Stimulated activated CD4-positive, alpha-beta T cell treated with anti-CD3 and anti-CD28 coated beads, Interleukin-2, amount 100 ng/mL, for 4 hours (primary cell): ENCODE results near the gene CTDSPL.

Experiments
- DNase-seq: peaks from one replicate; pipeline ENCODE4 v3.0.0-alpha.2; 2020; ENCODE audit warnings: low read depth

CTDSPL gene

DNA sequence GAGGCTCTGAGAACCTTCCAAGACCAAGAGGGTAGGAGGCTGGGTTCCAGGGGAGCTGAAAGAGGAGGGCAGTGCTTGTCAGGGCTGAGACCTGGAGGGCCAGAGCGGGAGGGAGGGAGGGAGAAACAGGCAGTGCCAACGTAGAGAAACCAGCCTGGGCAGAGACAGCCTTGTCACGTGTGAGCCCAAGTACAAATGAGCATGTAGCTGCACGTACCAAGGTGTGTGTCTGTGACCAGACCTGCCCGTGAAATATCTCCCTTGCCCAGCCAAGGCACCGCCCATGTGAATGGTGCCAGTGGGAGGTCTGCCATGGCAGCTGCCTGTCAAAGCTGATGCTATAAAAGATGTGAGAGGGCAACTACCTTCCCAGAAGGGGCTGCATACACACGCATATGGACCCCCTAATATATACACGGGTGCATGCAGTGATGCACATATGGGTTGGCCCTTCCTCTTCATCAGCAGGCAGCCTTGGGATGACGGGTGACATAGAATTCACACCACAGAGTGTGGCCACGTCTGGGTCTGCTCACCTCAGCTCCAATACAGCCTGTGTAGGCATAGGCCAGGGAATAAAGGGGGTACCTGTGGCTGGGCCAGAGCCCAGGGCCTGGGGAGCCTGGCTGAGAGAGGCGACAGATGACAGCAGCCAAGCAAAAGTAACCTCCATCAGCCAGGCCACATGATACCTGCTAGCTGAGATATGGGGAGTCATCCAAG, 7.8 kb upstream of the CTDSPL start:
- no peak for DNase-seq

- peak; percentile 58 for DNase-seq
These were observed 6.2 kb upstream of the CTDSPL start for GRCh38 chr3:37855363-37855970.

DNA sequence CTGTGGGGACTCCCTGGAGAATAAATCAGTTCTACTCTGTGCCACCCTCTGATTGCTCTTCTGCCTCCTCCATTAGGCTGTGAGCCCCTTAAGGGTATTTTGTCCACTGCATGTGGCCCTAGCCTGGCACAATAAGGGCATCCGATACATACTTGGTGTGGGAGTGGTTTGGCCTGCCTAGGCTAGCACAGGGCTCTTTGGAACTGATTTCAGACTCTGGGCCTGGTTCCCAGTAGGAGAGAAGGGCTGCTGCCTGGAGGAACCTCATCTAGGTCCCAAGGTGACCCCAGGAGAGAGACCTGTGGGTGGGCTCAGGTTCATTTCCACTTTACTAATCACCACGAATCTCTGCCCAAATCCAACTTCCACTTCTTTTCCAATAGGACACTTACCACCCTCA, 5.3 kb upstream of the CTDSPL start:
- DNase-seq: no peak

GRCh38 chr3:37858742-37859141, 2.9 kb upstream of the CTDSPL start:
- no peak for DNase-seq

DNA sequence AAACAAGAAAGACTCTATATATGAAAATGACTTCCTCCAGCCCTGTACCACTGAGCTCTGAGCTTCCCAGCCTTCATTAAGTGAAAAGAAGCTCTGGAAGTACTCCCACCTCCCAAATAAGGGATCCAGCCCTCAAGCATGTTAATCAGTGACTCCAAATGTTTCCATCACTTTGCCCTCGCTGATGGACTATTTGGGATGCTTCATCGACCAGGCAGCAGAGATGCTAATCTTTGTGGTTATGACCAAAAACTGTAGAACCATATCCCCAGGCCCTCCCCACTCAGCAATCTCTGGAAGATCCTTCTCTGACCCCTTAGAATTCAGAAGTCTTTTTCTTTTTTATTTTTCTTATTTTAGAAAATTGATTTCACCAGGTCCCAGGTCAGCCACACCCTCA, 2.3 kb upstream of the CTDSPL start:
- DNase-seq: no peak

DNA sequence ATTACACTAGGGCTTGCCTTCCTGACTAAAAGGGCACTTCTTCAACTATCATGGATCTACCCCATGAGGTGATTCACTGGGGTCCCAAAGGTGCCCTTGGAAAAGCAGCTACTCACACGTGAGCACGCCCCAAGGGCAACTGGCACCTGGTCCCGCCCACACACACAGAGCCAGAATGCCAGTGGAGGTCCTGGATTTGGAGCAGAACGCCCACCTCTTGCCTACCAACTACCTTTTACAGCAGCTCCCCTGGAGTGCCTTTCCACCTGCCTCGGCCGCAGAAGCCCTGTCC, 1.8 kb upstream of the CTDSPL start:
- no peak for DNase-seq

DNA sequence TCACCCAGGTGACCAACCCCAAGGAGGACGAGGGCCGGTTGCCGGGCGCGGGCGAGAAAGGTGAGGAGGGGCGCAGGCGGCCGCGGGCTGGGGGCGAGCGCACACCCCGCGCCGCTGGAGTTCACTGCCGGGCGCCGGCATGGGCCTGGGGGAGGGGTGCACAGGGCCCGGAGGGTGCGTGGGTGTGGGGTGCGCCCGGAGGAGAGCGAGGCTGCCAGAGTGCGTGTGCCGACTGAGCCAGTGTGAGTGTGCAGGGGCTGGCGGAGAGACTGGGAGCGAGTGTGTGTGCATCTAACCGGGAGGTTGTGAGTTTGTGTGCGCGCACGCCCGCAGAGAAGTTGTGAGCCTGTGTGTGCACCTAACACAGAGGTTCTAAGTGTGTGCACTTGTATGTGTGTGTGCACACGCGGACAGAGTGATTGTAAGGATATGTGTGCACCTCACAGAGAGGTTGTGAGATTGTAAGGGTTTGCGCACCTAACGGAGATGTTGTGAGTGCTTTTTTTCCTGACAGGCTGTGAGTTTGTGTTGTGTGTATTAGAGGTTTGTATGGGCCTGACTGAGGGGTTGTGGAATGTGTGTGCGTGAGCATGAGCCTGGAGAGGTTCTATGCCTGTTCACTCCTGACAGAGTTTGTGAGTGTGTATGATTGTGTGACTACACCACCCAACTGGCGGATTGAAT, 681 bp downstream of the CTDSPL start:
- DNase-seq: peak; percentile 57

DNA sequence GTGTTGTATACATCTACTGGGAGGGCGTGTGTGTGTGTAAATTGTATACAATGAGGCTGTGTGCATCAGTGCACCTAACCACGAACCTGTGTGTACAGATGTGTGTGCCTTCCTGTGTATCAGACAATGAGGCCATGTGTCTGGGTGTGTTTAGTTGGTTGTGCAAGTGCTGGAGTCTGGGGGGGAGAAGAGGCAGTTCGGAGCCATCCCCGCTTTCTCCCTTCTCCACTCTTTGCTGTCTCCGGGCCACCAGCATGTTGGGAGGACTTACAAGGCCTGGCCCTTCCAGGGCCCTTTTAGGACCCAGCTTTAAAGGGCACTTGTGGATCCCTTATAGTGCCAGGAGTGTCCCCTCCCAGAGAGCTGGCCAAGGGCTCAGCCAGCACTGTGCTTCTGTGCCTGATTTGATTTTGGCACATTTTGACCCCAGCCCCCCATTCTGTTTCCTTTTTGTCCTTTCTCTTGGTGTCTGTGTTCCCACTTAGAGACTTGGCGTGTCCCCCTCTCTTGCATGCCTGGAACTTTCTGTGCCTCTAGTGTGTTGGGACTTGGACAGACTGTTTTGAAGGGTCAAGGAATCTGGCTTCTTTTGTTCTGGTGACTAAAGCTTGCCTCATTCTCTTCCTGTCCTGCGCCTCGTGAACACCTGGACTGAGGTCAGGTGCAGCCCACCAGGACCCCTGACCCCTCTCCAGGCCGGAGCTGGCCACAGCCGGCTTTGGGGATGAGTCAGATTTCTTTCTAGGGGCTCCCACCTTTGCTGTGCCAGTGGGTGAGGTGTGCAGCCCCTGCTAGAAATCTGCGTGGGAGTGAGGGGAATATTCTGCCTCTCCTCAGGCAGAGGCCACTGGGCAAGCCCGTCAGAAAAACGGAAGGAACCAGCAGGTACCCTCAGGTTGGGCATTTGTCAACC, 1.5 kb downstream of the CTDSPL start:
- DNase-seq: no peak

DNA sequence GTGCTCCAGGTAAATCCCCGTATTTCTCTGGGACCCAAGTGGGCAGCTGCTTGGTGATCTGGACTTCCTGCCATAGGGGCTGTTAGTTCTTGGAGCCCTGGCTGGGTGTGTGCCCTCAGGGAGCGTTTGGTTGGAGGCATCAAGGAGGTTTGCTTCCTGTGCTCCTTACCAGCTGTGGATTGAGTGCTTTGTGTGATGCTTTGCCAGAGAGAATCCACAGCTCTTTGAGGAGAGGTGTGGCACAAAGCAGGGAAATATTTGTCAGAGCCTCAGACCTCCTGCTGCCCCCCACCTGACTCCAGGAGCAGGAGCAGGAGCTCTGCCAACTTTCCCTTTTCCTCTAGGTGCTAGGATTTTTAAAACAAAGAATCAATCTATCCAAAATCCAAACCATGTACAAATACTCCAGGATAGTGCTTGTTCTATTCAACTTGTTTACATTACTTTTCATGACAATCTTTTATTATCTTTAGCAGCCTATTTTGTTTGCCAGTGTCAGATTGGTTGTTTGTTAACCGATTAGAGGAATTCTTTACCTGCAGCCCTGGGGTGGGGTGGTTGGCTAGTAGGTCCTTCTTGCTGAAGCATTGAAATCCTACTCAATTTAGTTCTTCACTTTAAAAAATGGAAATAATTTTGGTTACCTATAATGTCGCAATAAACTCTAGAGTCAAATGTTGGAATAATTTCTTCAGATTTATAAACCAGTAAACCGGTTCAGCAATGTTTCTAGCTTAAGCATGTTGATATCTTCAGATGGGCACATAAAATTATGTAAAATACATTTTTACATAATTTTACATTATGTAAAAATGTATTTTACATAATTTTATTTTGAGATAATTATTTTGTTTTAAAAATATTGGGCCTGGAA, 2.5 kb downstream of the CTDSPL start:
- DNase-seq: no peak

DNA sequence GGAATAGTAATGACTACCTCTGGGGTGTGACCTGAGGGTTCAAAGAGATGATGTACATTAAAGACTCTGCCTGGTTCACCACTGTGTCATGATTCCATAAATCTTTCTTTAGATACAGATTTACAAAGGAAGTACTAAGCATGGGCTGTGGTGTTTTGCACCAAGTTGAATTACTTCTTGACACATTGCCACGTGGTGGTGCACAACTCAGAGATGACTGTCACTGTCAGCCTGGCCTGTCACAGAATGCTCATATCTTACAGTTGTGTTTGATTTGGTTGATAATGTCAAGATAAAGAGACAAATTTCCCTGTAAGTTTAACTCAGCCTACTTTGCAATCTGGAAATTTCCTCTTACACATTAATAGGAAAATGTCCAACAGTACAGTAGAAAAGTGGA, 3.2 kb downstream of the CTDSPL start:
- DNase-seq: no peak

DNA sequence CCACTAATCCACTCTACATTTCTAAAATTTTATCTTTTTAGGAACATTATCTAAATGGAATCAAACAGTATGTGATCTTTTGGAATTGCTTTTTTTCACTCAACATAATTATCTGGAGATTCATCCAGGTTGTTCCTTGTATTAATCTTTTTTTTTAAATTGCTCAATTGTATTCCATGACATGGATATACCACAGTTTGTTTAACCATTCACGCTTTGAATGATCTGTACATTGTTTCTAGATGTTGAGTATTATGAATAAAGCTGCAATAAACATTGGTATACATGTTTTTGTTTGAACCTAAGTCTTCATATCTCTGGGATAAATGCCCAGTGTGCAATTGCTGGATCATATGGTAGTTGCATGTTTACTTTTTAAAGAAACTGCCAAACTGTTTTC, 5.5 kb downstream of the CTDSPL start:
- DNase-seq: no peak

DNA sequence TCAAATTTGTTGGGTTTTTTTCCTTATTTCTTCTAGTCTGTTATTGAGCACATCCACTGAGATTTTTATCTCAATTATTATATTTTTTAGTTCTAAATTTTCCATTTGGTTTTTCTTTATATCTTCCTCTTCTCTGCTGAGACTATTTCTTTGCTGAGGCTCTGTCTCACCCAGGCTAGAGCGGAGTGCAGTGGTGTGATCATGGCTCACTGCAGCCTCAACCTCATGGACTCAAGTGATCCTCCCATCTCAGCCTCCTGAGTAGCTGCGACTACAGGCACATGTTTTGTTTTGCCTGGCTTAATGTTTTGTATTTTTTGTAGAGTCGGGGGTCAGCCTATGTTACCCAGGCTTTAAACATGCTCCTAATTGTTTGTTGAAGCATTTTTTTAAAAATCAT, 10.2 kb downstream of the CTDSPL start:
- DNase-seq: no peak

- no peak for DNase-seq
These were observed 10.9 kb downstream of the CTDSPL start for GRCh38 chr3:37872413-37873160.

GRCh38 chr3:37876279-37876678, 14.6 kb downstream of the CTDSPL start:
- DNase-seq: no peak

DNA sequence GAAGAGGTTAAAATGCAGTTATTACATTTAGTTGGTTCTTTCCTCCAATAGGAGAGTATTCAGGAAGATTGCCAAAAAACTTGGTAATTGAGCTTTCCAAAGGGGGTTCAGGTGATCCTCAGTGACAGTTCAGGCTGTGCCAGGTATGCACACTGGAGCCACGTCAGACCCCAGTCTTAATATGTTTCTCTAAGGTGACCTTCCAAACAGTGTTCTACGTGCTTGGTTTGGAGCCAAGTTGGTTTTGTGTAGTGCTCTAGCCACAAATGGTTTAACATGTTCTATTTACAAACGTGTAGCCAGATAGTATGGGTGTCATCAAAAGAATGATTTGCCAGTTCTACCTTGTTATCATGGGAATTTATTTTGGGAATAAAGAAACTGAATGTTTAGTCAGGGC, 21.0 kb downstream of the CTDSPL start:
- DNase-seq: no peak

DNA sequence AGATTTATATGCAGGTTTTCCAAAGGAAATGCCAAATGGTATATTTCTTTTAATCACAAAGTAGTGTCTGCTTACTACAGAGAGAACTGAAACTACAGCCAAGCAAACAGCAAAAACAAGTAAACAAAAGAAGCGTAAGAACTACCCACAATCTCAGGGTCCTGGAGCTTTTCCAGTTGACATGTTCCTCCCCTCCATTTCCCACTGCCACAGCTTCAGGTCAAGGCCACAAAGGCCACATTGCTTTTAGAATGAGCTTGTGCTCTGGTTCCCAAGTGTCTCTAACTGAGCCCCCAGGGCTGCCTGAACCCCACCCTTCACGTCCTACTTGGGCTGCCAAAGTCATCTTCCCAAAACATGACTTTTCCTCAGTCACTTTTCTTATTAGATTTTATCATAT, 24.1 kb downstream of the CTDSPL start:
- no peak for DNase-seq

DNA sequence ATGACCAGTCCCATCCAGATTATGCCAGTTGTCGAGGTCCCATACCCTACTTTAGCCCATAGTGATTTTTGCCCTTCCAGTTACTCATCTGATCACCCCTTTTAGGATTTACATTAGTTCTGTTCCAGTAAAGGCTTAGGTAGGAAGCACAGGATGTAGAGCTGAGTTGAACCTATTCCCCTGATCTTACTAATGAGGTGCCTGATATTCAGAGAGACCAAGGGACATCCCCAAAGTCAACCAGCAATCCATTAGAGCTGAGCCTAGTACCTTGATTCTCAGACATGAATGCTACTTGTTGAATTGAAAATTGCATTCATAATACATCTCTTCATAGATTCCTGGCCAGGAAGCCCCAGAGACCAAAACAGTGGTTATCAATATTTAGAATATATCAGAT, 24.7 kb downstream of the CTDSPL start:
- no peak for DNase-seq

DNA sequence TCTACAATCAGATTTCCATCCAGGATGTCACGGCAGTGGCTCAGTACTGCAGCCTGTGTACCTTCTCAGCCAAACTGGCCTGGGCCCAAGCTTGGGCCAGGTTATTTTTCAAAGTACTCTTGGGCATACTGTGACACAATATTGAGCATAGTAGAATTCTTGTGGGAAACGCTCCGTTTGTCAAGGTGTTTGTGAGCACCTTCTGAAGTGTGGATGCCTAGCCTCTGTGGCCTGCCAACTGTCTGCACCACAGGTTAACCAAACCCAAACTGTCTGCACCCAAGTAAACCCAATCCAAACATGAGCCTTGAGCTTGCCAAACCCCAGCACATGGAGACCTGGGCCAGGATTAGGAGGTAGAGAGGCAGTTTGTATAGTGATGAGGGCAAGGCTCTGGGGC, 25.4 kb downstream of the CTDSPL start:
- DNase-seq: no peak

GRCh38 chr3:37887824-37888223, 26.1 kb downstream of the CTDSPL start:
- no peak for DNase-seq

DNA sequence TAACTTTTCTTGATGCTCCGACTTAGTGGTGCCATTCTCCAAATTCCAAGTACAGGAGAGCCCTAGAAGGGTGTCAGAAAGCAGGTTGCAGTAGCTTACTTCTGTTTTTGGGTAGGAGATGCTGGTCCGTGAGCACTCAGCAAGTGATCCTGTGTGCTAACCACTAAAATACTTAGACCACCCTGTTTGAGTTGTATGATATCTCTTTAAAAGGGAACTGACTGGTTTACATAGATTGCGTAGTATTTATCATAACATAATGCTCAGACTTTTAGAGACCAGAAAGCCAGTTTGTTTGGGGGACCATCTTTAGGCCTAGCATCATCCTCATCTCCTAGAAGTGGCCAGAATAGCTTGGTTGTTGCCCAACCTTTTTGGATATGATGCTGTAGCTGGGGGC, 26.7 kb downstream of the CTDSPL start:
- DNase-seq: no peak

DNA sequence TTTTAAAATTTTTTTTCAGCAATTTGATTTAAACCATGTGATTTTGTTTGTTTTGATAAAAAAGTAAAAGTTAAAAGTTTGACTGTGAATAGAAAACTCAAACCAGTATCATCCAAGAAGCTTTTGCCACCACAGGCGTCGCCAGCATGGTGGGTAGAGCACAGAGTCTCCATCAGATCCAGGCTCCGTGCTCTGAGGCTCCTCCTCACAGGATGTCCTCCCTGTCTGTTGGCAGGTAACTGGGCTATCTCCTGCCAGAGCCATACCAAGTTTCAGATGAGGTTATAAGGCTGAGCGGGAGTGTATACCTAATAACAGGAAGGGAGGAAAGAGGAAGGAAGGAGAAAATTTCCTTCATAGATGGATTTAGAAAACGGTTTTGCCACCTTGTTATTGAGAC, 28.8 kb downstream of the CTDSPL start:
- DNase-seq: no peak
